Stimulated activated CD4-positive, alpha-beta T cell treated with anti-CD3 and anti-CD28 coated beads, Interleukin-12 subunit alpha, Interleukin-12 subunit beta, amount 100 ng/mL, for 48 hours (primary cell): Measurements from ENCODE around the gene FBXO27.
A peak's percentile ranks its signal among the peaks of the same experiment; 100 is the strongest.
"Not testable (repeated sequence)": the region's sequence is repeated elsewhere in the genome, so short reads cannot be mapped to it uniquely, and the experiment has no call there.

Experiments
- DNase-seq, 3 donors: peaks; one replicate each; pipeline ENCODE4 v3.0.0-alpha.2; 2020; ENCODE audit warnings: low read depth in 2 of 3, low spot score in 1 of 3

Gene FBXO27

GRCh38 chr19:39045506-39045905 lies 13.2 kb upstream of the FBXO27 start:
- no peak for DNase-seq

GRCh38 chr19:39038098-39038497 lies 5.7 kb upstream of the FBXO27 start:
- DNase-seq: no peak

GRCh38 chr19:39037194-39037593 lies 4.8 kb upstream of the FBXO27 start:
- DNase-seq: no peak

GRCh38 chr19:39036581-39036980 lies 4.2 kb upstream of the FBXO27 start:
- no peak for DNase-seq

GRCh38 chr19:39031368-39032062 lies 834 bp downstream of the FBXO27 start:
- peak; percentile 71 to 84 (median 79) for DNase-seq

DNA sequence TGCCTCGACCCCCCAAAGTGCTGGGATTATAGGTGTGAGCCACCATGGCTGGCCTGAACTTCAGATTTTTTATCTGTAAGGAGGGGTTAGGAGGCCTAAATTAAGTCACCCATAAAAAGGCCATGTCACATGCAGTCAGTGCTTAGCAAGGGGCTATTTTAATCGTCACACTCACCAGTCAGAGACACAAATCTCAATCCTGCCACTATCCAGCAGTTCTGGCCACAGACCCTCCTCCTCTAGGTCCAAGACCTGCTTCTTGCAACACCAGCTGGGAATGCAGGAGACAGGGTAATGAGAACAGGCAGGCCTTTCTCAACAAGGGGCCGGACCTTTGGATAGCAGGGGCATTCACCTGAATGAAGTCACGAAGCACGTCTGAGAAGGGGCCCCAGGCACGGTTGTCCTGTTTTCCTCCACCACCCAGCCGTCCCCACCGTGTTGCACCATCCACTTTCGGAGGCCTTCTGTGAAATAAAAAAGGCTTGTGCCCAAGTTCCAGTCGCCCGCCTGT lies 1.4 kb downstream of the FBXO27 start:
- DNase-seq: no peak

- DNase-seq: no peak
These were observed 7.3 kb downstream of the FBXO27 start for GRCh38 chr19:39024875-39025641.

- DNase-seq: no peak
These were observed 11.3 kb downstream of the FBXO27 start for GRCh38 chr19:39021063-39021462.

GRCh38 chr19:39017646-39018045 lies 14.7 kb downstream of the FBXO27 start:
- DNase-seq: no peak

GRCh38 chr19:39017026-39017425 lies 15.3 kb downstream of the FBXO27 start:
- DNase-seq: no peak

DNA sequence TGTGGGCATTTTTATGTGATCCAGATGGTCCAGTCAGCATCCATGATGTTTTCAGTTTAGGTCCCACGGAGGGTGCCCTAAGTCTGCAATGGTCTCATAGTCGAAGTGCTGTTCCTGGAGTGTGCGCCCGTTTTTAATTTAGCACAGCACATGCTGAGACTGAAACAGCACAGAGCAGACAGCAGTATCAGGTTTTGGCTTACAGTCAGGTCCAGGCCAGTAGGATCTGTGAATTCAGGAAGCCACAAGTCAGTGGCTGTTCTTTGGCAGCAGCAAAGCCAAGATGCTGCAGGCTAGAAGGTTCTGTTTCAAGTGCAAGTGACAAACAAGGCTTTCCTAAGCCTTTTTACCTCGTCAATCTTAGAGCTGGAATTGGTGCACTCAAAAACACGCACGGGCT lies 18.3 kb downstream of the FBXO27 start:
- no peak for DNase-seq

- DNase-seq: no peak
These were observed 23.3 kb downstream of the FBXO27 start for GRCh38 chr19:39009001-39009400.

GRCh38 chr19:39008137-39008536 lies 24.2 kb downstream of the FBXO27 start:
- DNase-seq: no peak

GRCh38 chr19:39007096-39007495 lies 25.3 kb downstream of the FBXO27 start:
- DNase-seq: no peak

DNA sequence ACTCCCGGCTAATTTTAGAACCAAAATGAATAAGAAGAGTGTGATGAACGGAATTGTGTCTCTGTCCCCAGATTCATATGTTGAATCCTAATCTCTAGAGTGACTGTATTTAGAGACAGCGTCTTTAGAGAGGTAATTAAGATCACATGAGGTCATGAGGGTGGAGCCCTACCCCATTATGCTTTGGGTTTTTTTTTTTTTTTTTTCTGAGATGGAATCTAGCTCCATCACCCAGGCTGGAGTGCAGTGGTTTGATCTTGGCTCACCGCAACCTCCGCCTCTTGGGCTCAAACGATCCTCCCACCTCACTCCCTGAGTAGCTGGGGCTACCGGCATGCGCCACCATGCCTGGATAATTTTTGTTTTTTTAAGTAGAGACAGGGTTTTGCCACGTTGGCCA lies 27.9 kb downstream of the FBXO27 start:
- no peak for DNase-seq

GRCh38 chr19:39003796-39004195 lies 28.6 kb downstream of the FBXO27 start:
- DNase-seq: no peak

DNA sequence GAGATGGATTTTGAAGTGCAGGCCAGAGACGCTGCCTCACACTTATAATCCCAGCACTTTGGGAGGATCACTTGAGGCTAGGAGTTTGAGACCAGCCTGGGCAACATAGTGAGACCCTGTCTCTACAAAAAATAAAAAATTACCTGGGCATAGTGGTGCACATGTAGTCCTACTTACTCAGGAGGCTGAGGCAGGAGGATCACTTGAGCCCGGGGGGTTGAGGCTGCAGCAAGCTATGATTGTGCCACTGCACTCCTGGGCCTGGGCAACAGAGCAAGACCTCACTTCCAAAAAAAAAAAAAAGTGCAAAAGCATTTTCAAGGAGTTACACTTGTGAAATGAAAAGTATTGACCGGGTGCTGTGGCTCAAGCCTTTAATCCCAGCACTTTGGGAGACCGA lies 29.2 kb downstream of the FBXO27 start:
- DNase-seq: no peak

- no peak for DNase-seq
These were observed 31.3 kb downstream of the FBXO27 start for GRCh38 chr19:39001041-39001440.

DNA sequence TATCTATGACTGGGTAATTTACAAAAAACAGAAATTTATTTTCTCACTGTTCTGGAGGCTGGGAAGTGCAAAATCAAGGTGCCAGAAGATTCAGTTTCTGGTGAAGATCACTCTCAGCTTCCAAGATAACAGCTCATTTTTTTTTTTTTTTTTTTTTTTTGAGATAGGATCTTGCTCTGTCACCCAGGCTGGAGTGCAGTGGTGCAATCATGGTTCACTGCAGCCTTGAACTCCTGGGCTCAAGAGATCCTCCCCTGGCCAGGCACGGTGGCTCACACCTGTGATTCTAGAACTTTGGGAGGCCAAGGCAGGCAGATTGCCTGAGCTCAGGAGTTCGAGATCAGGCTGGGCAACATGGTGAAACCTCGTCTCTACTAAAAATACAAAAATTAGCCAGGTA lies 34.8 kb downstream of the FBXO27 start:
- not testable (repeated sequence) for DNase-seq

GRCh38 chr19:38993271-38993670 lies 39.1 kb downstream of the FBXO27 start:
- DNase-seq: no peak

GRCh38 chr19:38990949-38991697 lies 41.2 kb downstream of the FBXO27 start:
- DNase-seq: no peak

GRCh38 chr19:38989614-38990013 lies 42.7 kb downstream of the FBXO27 start:
- not testable (repeated sequence) for DNase-seq
